HG03139 (cell line): ENCODE results near the gene OTULIN.

ENCODE experiments used
- ATAC-seq: cut with Tn5 transposase; IDR thresholded peaks from one replicate; pipeline ENCODE4 v1.9.1; 2021; ENCODE audit not compliant: unreplicated experiment

Gene OTULIN

GRCh38 chr5:14718778-14719177 lies 54.3 kb downstream of the OTULIN start:
- no peak for ATAC-seq

- ATAC-seq, result no peak
Observed at GRCh38 chr5:14720236-14720923, 55.9 kb downstream of the OTULIN start.

GRCh38 chr5:14721990-14722656 lies 57.6 kb downstream of the OTULIN start:
- no peak for ATAC-seq

GRCh38 chr5:14722923-14723322 lies 58.4 kb downstream of the OTULIN start:
- no peak for ATAC-seq

GRCh38 chr5:14723701-14724132 lies 59.2 kb downstream of the OTULIN start:
- ATAC-seq, result no peak

- ATAC-seq, result no peak
Observed at GRCh38 chr5:14724633-14725032, 60.1 kb downstream of the OTULIN start.

- no peak for ATAC-seq
Observed at GRCh38 chr5:14726066-14726838, 61.7 kb downstream of the OTULIN start.

GRCh38 chr5:14727428-14727865 lies 62.9 kb downstream of the OTULIN start:
- no peak for ATAC-seq

GRCh38 chr5:14727928-14728458 lies 63.5 kb downstream of the OTULIN start:
- no peak for ATAC-seq

- ATAC-seq, result no peak
Observed at GRCh38 chr5:14728459-14728938, 64.0 kb downstream of the OTULIN start.

GRCh38 chr5:14729448-14730385 lies 65.2 kb downstream of the OTULIN start:
- no peak for ATAC-seq

GRCh38 chr5:14730466-14730865 lies 65.9 kb downstream of the OTULIN start:
- ATAC-seq, result no peak

GRCh38 chr5:14730881-14731280 lies 66.4 kb downstream of the OTULIN start:
- no peak for ATAC-seq

GRCh38 chr5:14732991-14733390 lies 68.5 kb downstream of the OTULIN start:
- ATAC-seq, result no peak

GRCh38 chr5:14733661-14734060 lies 69.1 kb downstream of the OTULIN start:
- ATAC-seq, result no peak

GRCh38 chr5:14734396-14734795 lies 69.9 kb downstream of the OTULIN start:
- ATAC-seq, result no peak

GRCh38 chr5:14735944-14736343 lies 71.4 kb downstream of the OTULIN start:
- ATAC-seq, result no peak

- no peak for ATAC-seq
Observed at GRCh38 chr5:14737291-14737690, 72.8 kb downstream of the OTULIN start.

GRCh38 chr5:14738050-14738449 lies 73.5 kb downstream of the OTULIN start:
- no peak for ATAC-seq

GRCh38 chr5:14739538-14739937 lies 75.0 kb downstream of the OTULIN start:
- no peak for ATAC-seq
